GDM1 (cell line): Measurements from ENCODE around the gene RGS7.
"Not testable (repeated sequence)": the region's sequence is repeated elsewhere in the genome, so short reads cannot be mapped to it uniquely, and the experiment has no call there.

Source experiments
- DNase-seq: peaks from one replicate; lab custom pipeline; 2025; lab: John Stamatoyannopoulos, UW

Gene RGS7

DNA sequence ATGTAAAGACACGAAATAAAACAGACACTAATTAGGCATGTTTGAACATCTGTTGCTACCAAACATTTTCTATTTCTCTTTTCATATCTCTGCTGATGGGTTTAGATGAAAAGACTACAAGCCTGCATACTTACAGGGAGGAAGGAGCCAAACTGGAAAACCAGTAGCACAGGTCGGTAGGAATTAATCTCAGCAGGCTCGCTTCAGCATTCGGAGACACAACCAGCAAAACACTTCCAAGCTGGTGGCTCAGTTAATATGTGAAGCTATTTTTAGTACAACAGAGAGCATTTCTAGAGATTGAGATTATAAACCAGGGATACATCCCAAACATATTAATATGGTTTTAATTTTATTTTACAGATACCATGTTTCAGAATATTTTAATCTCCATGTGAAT lies 444.2 kb downstream of the RGS7 start:
- DNase-seq = no peak

DNA sequence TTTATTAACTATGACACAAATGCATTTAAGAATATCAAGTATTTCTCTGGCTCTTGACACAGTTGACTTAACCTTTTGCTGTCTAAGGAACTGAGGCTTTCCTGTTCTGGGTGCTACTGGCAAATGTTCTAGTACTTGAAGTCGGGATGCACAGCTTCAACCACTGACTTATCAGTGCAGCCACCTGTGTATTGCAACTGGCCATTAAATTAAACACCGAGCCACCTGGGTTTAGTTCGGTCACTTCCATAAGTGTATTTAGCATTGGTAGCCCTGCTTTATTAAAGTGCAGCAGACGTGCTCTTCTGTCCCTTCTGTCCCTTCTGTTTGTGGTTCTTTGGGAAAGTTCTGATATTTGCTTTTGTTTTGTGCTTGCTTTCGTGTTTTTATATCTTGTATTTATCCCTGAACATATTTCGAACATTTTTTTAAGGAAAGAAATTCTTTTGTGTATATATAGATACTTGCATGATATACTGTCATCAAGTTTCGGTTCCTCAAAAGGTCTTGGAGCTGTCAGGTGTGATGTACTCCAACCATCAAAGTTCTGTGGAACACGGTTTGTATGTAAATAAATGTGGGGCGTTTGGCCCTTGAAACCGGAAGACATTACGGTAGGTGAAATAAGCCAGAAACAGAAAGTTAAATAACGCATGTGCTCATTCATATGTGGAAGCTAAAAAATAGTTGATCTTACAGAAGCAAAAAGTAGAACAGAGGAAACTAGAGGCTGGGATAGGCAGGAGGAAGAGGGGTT lies 447.1 kb downstream of the RGS7 start:
- DNase-seq = no peak

GRCh38 chr1:240906477-240906876 lies 450.5 kb downstream of the RGS7 start:
- no peak for DNase-seq

DNA sequence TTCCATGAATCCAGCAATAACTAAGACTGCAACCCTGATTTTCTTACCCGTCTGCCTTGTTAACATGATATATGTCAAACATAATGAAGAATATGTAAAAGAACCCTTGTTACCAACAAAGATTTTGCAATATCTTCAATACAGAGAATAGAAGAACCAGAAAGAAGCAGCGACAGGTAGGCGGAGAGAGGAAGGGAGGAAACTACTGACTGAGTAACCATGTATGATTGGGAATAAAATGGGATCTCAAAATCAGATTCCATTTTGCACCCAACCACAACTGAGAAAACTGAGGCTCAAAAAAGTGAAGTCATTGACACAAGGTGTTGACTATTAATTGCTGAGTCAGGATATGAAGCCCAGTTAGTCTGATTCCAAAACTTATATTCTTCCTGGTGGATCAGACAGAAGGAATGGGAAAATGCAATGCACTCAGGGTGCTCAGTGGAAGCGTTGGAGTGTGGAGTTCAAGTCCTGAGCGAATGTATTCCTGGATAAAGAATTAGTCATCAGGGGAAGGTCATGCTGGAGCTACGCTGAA lies 451.7 kb downstream of the RGS7 start:
- DNase-seq = no peak

GRCh38 chr1:240895424-240895823 lies 461.6 kb downstream of the RGS7 start:
- not testable (repeated sequence) for DNase-seq

DNA sequence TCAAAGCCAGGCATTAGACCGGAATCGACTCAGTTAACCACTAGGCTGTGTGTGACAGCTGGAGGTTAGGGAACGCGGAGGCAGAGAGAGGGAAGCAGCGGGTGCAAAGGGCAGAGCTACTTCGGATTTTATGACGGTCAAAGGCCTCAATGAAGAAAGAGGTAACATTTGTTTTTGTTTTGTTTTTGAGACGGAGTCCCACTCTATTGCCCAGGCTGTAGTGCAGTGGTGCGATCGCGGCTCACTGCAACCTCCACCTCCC lies 468.3 kb downstream of the RGS7 start:
- no peak for DNase-seq

DNA sequence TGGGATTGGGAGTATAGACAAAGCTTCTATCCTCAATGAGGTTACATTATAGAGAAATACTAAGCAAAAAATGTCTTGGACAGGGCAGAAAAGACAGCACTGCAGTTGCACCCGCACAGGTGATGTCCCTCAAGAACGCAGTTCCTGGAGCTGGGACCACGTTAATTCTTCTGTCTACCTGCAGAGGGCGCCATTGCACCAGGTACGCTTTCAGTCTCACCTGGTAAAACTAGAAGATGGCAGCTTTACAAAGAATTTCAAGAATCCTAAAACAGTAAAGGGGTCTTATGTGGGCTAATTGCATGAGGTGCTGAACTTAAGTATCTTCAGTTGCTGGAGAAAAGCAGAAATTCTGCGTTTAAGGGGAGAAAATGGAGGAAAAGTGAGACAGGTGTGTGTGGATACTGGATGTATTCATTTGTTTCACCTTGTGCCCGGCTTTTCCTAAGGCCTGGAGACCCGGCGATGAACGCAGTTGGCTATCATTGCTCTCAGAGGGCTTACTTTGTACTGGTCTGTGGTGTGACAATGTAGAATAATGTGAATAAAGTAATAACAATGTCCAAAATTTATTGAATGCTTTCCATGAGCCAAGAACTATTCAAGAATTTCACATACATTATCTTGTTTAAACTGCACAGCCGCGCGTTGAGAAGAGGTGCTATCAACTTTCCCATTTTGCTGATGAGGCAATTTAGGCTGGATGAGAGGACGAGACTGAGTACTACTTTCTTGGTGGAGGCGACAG lies 468.8 kb downstream of the RGS7 start:
- no peak for DNase-seq

- DNase-seq = no peak
Measured at GRCh38 chr1:240883490-240883889, 473.5 kb downstream of the RGS7 start.

GRCh38 chr1:240882656-240883308 lies 474.2 kb downstream of the RGS7 start:
- DNase-seq = not testable (repeated sequence)

- no peak for DNase-seq
Measured at GRCh38 chr1:240878631-240879030, 478.4 kb downstream of the RGS7 start.

DNA sequence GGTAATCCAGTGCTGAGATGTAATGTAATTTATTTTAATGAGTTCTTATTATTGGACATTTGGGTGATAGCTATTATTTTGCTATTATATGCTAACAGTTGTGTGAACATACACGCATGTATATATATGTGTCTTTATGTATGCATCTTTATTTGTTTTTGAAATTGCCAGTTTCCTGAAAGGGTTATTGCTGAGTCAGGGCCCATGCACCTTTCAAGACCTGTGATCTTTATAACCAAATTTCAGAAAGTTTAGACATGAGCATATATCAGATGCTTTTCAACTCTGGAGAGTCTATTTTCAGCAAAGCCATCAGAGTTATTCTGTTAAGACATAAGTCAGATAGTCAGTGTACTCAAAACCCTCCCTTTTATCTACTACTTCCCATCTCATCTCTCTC lies 479.4 kb downstream of the RGS7 start:
- DNase-seq = no peak

DNA sequence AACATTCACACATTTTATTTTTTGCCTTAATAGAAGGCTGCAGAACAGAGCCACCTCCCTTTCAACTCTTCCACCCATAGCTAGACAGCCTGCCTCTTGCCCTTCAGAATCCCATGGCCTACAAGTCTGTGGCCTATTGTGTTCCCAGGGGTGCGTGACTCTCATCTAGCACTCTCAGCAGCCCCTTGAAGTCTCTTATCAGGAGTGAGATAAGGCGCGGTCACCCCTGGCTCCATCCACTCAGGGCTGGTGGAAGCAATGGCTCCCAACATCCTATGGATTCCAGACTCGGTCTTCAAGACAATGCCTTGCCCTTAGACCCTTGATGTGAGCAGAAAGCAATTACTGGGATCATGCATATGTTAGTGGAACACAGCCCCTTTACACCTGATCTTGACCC lies 480.9 kb downstream of the RGS7 start:
- DNase-seq = no peak

GRCh38 chr1:240869071-240869470 lies 487.9 kb downstream of the RGS7 start:
- DNase-seq = no peak

DNA sequence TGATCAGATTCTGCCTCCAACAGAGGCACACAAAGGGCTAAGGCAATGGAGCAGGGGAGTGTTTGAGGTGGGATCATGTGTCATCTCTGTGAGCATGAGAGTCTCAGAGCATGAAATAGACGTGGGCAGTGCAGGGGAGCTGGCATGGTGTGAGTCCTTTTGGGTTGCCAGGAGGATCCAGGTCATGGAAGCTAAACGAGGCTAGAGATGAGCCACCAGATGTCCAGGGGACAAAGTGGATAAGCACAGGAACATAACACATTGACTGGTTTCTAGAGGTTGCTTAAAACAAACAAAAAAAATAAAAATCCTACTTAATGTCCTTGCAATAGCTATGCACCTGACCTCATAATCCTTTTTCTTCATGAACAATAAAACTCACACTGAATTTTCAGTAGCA lies 490.3 kb downstream of the RGS7 start:
- no peak for DNase-seq

DNA sequence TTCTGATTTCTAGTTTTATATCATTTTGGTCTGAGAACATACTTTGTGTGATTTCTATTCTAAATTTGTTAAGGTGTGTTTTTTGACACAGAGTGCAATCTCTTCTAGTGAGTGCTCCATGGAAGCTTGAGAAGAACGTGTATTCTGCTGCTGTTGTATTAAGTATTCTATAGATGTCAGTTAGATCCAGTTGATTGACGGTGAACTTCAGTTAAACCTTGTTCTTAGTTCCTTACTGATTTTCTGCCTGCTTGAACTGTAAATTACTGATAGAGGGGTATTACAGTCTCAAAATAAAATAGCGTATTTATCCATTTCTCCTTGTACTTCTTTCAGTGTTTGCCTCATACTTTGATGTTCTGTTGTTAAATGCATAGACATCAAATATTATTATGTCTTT lies 497.0 kb downstream of the RGS7 start:
- no peak for DNase-seq

DNA sequence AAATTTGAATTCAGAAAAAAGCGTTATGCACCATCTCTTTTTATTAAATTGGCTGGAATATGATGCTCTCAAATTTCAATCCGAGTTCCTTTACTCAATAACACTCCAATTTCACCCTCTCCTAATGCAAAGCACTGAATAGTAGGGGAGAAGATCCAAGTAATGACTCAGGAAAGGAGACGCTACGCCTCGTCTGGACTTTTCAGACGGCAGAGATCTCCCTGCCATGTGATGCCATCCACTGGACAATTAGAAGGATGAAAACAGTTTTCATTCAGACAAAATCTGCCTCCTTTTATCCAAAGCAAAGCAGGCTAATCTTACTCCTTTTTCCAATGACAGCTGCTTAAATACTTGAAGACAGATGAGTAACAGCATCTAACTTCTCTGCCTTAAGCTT lies 502.6 kb downstream of the RGS7 start:
- DNase-seq = no peak

GRCh38 chr1:240847325-240847724 lies 509.7 kb downstream of the RGS7 start:
- DNase-seq = no peak

DNA sequence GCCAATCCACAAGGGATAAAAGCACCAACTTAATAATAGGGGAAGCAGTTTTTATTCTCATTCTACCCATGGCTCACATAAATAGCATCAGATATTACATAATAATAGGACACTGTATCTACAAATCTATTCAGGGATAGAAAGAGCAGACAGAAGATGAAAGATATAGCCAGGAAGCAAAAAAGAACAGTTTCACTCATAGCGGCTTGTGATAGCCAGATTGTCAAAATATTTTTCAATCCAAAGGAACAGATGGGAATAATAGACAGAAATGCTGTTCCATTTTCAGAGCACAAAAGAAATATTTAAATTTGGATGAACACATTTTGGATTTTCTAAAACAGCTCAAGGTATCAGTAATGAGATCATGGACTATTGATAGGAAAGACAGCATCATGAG lies 512.5 kb downstream of the RGS7 start:
- no peak for DNase-seq

- DNase-seq = no peak
Measured at GRCh38 chr1:240843798-240844197, 513.2 kb downstream of the RGS7 start.

GRCh38 chr1:240836271-240836670 lies 520.7 kb downstream of the RGS7 start:
- DNase-seq = no peak

DNA sequence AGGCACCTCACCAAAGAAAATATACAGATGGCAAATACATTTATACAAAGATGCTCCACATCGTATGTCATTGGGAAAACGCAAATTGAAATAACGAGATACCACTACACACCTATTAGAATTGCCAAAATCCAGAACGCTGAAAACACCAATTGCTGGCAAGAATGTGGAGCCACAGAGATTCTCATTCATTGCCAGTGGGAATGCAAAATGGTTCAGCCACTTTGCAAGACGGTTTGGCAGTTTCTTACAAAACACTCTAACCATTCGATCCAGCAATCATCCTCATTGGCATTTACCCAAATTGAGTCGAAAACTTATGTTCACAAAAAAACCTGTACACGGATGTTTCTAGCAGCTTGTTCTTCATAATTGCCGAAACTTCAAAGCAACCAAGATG lies 521.7 kb downstream of the RGS7 start:
- no peak for DNase-seq

DNA sequence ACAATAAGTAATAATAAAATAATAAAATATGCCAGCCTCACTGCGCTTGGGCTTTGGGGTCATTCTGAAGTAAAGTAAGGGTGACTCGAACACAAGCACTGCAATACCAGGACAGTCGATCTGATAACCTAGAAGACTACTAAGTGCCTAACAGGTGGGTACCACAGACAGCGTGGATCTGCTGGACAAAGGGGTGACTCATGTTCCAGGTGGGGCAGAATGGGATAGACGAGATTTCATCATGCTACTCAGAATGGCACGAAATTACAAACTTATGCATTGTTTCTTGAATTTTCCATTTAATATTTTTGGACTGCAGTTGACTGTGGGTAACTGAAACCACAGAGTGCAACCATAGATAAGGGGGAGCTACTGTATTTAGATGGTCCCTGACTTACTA lies 523.9 kb downstream of the RGS7 start:
- DNase-seq = no peak

- DNase-seq = no peak
Measured at GRCh38 chr1:240831922-240832321, 525.1 kb downstream of the RGS7 start.
